Cortex of kidney (tissue), 1 donor: ENCODE data around the gene SCN10A.

ENCODE experiments used
- DNase-seq: peaks from one replicate; lab custom pipeline; 2025; lab: John Stamatoyannopoulos, UW

SCN10A gene

DNA sequence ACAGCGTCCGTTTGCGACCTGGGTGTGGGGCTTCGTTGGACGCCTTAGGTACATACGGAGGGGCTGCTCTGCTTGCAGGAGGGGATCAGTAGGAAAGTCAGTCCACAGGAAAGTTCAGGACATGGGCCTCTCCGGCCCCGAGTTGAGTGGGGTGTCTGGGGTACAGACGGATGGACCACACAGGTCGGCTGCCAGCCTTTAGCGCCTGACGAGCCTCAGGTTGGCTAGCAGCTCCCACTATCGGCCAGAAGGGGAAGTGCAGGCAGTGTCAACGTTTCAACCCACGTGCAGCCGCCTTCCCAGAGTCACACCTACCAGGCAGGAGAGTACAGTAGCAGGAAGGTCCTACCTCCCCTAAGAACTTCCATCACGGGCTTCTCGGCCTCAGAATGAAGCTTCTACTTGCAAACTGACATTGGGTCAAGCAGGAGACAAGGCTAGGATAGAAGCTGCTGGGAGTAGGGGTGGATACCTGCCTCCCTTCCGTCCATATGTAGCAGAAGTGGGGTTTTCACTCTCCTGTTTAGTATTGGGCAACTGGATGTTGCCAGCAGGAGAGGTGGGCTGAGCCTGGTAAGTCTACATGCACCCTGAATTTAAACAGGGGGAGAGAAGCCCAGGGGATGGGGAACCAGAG, 164.7 kb downstream of the SCN10A start:
- DNase-seq = no peak

DNA sequence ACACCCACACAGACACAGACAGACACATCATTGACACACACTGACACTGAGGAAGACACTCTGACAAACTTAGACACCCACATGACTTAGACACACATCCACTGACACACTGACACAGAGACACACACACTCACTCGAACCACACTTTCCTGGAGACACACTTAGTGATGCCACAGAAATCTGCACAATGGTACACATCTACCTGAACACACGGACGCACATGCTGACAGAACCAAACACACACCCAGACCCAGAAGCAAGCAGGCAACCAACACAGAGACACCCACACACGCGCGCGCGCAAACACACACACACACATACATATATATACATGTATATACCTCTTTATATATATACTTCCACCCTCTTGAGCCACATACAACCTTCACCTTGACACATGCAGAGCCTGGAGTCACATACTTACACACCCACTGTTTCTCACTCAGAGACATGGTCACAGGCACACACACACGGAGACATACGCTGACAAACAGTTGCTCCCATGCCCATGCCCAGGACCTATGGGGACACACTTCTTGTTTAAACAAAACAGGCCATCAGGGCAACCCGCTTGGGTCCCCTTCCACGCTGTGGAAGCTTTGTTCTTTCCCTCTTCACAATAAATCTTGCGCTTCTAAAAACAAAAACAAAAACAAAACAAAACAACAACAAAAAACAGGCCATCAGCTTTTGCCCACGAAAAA, 165.6 kb downstream of the SCN10A start:
- no peak for DNase-seq

- DNase-seq = no peak
Measured at GRCh38 chr3:38649500-38650247, 166.3 kb downstream of the SCN10A start, which contains the start of gene SCN5A. Gene SCN5A, minus strand, starts transcription at chr3:38649687. Its CDS starts 16,380 bp downstream, at chr3:38633307.

GRCh38 chr3:38648659-38649499, 167.1 kb downstream of the SCN10A start:
- DNase-seq = no peak

DNA sequence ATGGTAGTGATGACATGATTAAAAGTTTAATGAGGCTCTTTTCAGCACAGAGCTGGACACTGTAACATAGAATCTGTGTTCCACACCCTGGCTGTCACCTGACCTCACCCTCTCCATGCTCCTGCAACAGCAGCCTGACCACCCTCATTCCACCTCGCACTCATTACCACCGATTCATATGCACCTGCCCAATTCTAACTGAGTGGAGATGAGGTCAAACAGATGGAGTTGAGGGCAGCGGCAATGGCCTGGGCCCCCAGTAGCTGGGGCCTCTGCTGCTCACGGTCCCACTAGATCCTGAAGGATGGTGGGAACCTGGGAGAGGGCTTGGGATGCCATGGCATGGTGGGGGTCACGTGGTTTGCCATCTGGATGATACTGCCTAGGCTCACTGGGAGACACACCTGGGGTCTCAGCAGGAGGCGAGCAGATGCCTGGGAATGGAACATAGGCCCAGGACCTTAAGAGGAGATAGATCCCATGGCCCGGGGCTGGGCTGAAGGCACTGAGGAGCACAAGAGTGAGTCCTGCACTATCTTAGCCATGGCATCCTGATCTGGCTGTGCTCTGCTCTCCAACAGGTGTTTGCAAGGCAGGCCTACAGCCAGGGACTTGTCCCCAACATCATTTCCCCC, 167.9 kb downstream of the SCN10A start:
- no peak for DNase-seq

DNA sequence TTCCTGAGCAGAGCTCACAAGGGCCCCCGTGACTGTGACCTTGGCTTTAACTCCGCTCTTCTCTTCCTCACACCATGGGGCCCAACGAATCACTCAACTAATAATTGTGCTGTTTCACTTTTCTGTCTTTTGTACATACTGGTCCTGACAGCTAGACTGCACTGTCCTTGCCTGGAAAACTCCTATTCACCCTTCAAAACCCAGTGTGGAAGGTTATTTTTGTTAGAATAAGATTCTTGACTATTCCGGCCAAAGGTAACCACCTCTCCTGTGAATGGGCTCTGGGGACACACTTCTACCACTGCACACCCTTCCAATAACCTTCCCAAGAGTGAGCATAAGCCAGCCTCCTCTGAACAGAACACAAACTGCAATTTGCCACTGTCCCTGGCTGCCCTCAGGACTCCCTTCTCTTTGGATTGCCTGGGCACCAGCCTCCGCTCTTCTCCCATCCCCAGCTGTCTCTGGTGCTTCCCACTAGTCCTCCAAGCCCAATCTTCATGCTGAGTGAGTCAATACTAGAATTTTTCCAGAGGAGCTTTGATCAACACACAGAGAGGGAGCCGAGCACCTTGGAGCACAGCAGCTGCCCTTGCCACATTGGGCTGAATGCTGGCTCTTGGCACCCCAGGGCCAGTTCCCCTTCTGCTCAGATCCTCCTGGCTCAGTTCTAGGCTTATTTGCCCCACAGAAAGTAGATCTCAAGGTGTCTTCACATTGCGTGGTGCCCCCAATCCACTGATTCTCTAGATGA, 168.6 kb downstream of the SCN10A start:
- DNase-seq = no peak
